ENCODE measurements around the gene RPS6KB1. TPM values are rescaled to one million over a fixed set of nuclear protein-coding genes. Genes with fewer than 3 reads are reported as not detected.
"Not testable (repeated sequence)": the region's sequence is repeated elsewhere in the genome, so short reads cannot be mapped to it uniquely, and the experiment has no call there.

Gene RPS6KB1
- total and polyA plus RNA-seq, 8 donors = 26.4 to 55.6 (median 43.0) TPM

DNA sequence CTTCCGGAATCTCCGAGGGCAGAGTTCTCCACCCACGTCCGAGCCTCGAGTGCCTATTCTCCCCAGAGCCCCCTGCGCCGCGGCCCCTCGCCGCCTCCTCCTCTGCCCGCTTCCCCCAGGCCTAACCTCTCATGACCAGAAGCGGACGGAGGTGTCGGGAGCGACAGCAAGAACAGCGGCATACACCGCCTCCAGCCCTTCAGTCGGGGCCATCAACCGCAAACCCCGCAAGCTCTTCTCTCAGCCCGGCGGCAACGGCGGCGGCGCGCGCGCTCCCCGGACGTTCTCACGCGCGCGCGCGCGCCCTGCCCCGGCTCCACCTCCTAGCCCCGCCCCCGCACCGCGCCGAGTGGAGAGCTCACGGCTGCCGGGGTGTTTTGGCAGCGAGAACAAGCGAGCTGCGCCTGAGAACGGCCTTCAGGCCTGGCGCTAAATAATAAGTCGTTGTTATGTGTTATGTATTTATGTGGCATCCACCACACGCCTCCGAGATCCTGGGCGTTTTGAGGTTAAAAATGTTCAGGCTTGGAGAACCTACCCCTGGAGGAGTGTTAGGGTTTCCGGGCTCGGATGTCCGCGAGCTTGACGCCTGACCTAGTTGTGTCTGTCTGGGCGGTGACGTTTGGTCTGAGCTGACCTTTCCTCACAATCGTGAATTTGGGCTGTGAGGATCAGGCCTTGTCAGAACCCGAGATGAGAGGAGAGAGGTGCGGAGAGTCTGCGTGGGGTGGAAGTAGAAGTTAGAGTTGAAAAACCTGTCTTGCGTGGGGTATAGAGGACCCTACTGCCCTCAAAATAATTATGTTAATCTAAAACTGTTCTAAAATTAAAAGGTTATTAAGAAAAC, 71.8 kb downstream of the RPS6KB1 start, which contains the start of gene RNFT1:
TSS of gene RNFT1 (minus strand) at position 259 of the 847 bp plus-strand sequence. CDS start at position 182, 77 bp downstream.
- Histone ChIP-seq H3K9me3 (no peaks in the 10 kb centered on the region), H3K36me3 (no peaks in the 10 kb centered on the region), H3K27me3 (no peaks in the 10 kb centered on the region), H3K4me1 (peaks cover 7 to 24% of the 10 kb centered on the region in 2 donors), H3K27ac (peak within 1 kb of the TSS; percentile 95 to 96), H3K4me3 (peak within 1 kb of the TSS; percentile 66 to 68)
- intact Hi-C loops (cut with DNase I) = no loop called here
- TF ChIP-seq, protein P1, sequence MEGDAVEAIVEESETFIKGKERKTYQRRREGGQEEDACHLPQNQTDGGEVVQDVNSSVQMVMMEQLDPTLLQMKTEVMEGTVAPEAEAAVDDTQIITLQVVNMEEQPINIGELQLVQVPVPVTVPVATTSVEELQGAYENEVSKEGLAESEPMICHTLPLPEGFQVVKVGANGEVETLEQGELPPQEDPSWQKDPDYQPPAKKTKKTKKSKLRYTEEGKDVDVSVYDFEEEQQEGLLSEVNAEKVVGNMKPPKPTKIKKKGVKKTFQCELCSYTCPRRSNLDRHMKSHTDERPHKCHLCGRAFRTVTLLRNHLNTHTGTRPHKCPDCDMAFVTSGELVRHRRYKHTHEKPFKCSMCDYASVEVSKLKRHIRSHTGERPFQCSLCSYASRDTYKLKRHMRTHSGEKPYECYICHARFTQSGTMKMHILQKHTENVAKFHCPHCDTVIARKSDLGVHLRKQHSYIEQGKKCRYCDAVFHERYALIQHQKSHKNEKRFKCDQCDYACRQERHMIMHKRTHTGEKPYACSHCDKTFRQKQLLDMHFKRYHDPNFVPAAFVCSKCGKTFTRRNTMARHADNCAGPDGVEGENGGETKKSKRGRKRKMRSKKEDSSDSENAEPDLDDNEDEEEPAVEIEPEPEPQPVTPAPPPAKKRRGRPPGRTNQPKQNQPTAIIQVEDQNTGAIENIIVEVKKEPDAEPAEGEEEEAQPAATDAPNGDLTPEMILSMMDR (IDR thresholded peaks at IDR 0.05) = no peak
- DNase-seq (peak; percentile 90 to 99 (median 92)), ATAC-seq (peak; percentile 99)

DNA sequence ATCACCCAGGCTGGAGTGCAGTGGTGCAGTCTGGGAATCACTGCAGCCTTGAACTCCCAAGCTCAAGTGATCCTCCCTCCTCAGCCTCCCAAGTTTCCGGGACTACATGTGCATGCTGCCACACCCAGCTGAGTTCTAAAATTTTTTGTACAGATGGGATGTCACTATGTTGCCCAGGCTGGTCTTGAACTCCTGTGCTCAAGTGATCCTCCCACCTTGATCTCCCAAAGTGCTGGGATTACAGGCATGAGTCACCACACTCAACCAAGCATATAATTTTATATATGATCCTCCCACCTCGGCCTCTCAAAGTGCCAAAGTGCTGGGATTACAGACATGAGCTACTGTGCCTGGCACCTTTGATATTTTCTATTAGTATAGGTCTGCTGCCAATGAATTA, 78.8 kb downstream of the RPS6KB1 start:
- H3K4me3 ChIP-seq; H3K36me3 ChIP-seq; ATAC-seq; DNase-seq; H3K9me3 ChIP-seq; H3K27me3 ChIP-seq; H3K27ac ChIP-seq; intact Hi-C loops (cut with DNase I); H3K4me1 ChIP-seq: not testable (repeated sequence)

DNA sequence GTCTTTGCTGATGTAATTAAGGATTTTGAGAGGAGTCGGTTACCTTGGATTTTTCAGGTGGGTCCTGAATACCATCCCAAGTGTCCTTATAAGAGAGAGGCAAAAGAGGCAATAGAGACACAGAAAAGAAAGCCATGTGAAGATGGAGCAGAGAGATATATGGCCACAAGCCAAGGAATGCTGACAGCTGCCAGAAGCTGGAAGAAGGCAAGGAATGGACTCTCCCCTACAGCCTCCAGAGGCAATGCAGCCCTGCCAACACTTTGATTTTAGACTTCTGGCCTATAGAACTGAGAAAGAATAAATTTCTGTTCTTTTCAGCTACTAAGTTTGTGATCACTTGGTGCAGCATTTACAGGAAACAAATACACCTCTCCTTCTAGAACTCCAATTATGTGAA, 79.9 kb downstream of the RPS6KB1 start:
- DNase-seq (peak in 1 of 4 donors; percentile 8), ATAC-seq (no peak)
- Histone ChIP-seq H3K4me1 (no peaks in the 10 kb centered on the region), H3K27ac (no peak overlapping the region), H3K4me3 (no peak overlapping the region), H3K36me3 (no peaks in the 10 kb centered on the region), H3K9me3 (no peaks in the 10 kb centered on the region), H3K27me3 (no peaks in the 10 kb centered on the region)
- intact Hi-C loops (cut with DNase I) = no loop called here
- TF ChIP-seq, protein P1 (IDR thresholded peaks at IDR 0.05) = no peak

DNA sequence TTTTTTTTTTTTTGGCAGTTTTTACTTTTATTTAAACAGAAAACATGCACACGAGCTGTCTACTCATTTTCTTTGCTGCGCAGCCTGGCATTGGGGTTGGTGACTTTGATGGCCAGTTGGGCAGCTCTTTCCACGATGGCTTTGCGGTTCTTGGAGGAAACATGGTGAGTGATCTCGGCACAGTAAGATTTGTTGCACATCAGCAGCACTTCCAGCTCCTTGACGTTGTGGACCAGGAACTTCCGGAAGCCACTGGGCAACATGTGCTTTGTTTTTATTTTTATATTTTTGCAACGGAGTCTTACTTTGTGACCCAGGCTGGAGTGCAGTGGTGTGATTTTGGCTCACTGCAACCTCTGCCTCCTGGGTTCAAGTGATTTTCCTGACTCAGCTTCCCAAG, 80.6 kb downstream of the RPS6KB1 start:
- ATAC-seq; H3K27ac ChIP-seq; H3K4me1 ChIP-seq; DNase-seq; H3K4me3 ChIP-seq; H3K27me3 ChIP-seq; H3K36me3 ChIP-seq; H3K9me3 ChIP-seq; intact Hi-C loops (cut with DNase I): not testable (repeated sequence)

DNA sequence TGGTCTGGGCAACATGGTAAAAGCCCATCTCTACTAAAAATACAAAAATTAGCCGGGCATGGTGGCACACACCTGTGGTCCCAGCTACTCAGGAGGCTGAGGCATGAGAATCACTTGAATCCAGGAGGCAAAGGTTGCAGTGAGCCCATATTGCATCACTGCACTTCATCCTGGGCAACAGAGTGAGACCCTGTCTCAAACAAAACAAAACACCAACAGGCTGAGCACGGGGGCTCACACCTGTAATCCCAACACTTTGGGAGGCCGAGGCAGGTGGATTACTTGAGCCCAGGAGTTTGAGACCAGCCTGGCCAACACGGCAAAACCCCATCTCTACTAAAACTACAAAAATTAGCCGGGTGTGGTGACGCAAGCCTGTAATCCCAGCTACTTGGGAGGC, 82.2 kb downstream of the RPS6KB1 start:
- H3K27me3 ChIP-seq; H3K4me3 ChIP-seq; intact Hi-C loops (cut with DNase I); ATAC-seq; H3K27ac ChIP-seq; H3K9me3 ChIP-seq; H3K4me1 ChIP-seq; DNase-seq; H3K36me3 ChIP-seq: not testable (repeated sequence)

DNA sequence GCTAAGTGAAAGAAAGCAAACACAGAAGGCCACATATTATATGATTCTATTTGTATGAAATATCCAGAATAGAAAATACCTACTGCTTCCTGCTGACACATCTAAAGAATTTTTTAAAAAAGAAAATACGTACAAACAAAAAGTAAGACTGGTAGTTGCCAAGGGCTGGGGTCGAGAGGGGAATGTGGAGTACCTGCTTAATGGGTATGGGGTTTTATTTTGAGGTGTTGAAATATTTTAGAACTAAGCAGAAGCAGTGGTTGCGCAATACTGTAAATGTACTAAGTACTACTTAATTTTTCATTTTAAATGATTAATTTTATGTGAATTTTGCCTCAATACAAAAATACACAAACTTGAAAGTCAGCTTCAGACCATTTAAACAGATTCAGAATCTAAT, 103.7 kb downstream of the RPS6KB1 start:
- H3K36me3 ChIP-seq; DNase-seq; intact Hi-C loops (cut with DNase I); H3K4me3 ChIP-seq; H3K4me1 ChIP-seq; H3K9me3 ChIP-seq; H3K27me3 ChIP-seq; H3K27ac ChIP-seq: not testable (repeated sequence)
- peak; percentile 52 for ATAC-seq

Other genes with a start within 250 kb of the RPS6KB1 start
- 10 to 100 TPM; 15.4 to 23.9 TPM for gene PTRH2, start 185.7 kb upstream of the RPS6KB1 start, total RNA-seq
- 10 to 100 TPM; 18.5 to 24.2 (median 22.3) TPM for gene PTRH2, start 185.7 kb upstream of the RPS6KB1 start, polyA plus RNA-seq (ENCODE audit: insufficient read length in 6 of 6)
- gene VMP1, start 185.5 kb upstream of the RPS6KB1 start, total RNA-seq = 100 to 1,000 TPM; 306 to 343 TPM
- gene VMP1, start 185.5 kb upstream of the RPS6KB1 start, polyA plus RNA-seq (ENCODE audit: insufficient read length in 6 of 6) = 100 to 1,000 TPM in 5 of 6 donors, 10 to 100 TPM in 1; 98.2 to 154 (median 124) TPM
- gene TUBD1, start 178 bp upstream of the RPS6KB1 start, total RNA-seq = 1 to 10 TPM; 7.4 to 8.5 TPM
- 10 to 100 TPM; 16.7 to 24.2 (median 21.7) TPM for gene TUBD1, start 178 bp upstream of the RPS6KB1 start, polyA plus RNA-seq (ENCODE audit: insufficient read length in 6 of 6)
- 10 to 100 TPM; 28.1 to 28.2 TPM for gene RNFT1, start 71.6 kb downstream of the RPS6KB1 start, total RNA-seq
- 10 to 100 TPM; 31.6 to 41.5 (median 36.3) TPM for gene RNFT1, start 71.6 kb downstream of the RPS6KB1 start, polyA plus RNA-seq (ENCODE audit: insufficient read length in 6 of 6)
- 10 to 100 TPM; 20.8 TPM for gene HEATR6, start 185.8 kb downstream of the RPS6KB1 start, total RNA-seq
- 10 to 100 TPM; 23.8 to 27.9 (median 25.1) TPM for gene HEATR6, start 185.8 kb downstream of the RPS6KB1 start, polyA plus RNA-seq (ENCODE audit: insufficient read length in 6 of 6)